Left cardiac atrium (tissue), 4 donors: ENCODE results near the gene PLK2. TPM values are rescaled to one million over a fixed set of nuclear protein-coding genes. Genes with fewer than 3 reads are reported as not detected.

Experiments
- ATAC-seq, 2 donors: fragments of 200-7000 bp; cut with Tn5 transposase; one replicate each; pipeline ENCODE4 v1.9.1; 2020; ENCODE audit warnings: mild to moderate bottlenecking in 2 of 2, moderate library complexity in 2 of 2
- DNase-seq: peaks from one replicate; pipeline ENCODE4 v3.0.0-alpha.2; 2020
- intact Hi-C, 2 donors: fragments of 100-400 bp; cut with DNase I; formaldehyde crosslinking; loops; one replicate each; pipeline versions ENCODE4 v1.14.1 to v1.15.1; 2022 to 2023
- total RNA-seq, 2 donors: library from RNA; stranded (reverse); fragmentation: NEBNext Ultra II Directional; extraction: Animal tissue kit (Norgen Biotek cat#: 25700); gene quantifications; one replicate each; pipeline ENCODE4 v1.2.1, GENCODE V29; 2021
- donor health status: DM: no; HTN: yes; CAD: no.
- donor health status: DM: no; HTN: yes; CAD: no; lungs with severe emphysema.
- donor health status: DM: yes; HTN: yes; CAD: no.
- donor health status: Dilated cardiomyopathy.

PLK2 gene
- total RNA-seq, 2 donors from 2014 or later = 46.3 to 130 TPM

DNA sequence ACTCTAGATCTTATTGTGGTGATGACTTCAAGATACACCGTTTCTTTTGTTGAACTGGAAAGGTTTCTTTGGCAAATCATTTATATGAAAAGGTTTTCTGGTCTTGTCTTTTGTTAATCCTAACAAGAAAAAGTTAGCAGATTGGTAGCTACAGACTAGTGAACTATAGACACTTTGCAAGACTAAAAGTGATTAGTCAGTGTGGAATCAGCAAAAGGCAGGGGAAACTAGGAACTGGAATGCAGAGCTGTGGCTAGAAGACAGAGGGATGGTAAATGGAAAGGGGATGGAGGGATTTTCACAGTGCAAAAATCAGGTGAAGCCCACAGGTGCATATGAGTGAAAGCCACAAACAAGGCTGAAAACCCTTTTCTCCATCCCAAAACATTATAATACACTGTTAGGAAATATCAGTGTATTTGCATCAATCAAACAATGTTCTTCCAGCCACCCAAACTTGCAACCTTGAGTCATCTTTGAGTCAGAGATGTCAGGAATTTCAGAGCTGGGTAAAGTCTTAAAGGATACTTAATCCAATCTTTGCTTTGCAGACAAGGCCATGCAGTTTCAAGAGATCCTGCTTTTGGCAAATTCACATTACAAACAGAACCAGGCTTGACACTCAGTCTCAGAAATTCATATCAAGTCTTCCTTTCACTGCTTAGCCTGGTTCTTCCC lies 52.7 kb downstream of the PLK2 start:
- intact Hi-C loops = loop anchor here in 1 of 2 donors (10.0 kb wide), 1 partner anchor 48 kb away; no protein-coding TSS in a partner anchor
- DNase-seq = no peak

DNA sequence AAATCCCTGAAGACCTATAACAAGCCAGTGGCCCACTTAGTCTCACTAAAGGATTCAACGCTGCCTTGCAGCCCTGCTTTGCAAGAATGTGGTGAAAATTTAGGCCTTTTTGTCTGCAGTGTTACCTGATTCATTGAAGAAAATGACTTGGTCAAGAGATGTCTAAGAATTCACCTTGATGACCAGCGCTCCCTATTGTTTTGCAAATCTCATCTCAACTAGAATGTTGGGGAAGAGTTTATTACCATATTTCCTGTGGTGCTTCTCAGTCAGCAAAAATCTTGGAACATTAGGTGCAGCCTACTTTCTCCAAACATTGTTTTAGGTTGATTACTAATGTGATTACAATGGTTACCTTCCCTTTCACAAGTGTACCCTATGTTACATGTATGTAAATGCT lies 53.5 kb downstream of the PLK2 start:
- DNase-seq = no peak
- ATAC-seq = no peak
- intact Hi-C loops = loop anchor here in 1 of 2 donors (10.0 kb wide), 1 partner anchor 48 kb away; no protein-coding TSS in a partner anchor

More for the DNA sequence above, 52.7 kb downstream of the PLK2 start:
- ATAC-seq = peak in 1 of 2 donors; percentile 25

DNA sequence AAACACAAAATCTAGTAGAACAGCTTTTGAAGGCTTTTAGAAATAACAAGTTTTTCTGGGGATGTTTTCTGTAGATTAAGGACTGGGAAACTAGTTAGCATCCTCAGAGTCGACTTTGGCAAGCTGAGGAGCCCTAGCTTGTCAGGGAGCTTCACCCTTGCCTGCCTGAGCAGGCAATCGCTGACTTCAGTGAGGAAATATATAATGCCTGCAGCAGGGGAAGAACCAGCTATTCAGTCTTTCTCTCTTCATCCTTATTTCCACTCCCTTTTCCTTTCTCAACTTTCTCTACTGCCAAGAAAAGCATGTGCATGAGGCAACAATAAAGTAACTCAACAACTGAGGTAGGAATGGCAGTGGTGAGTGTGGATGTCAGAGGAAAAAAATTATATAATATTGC lies 54.7 kb downstream of the PLK2 start:
- intact Hi-C loops = loop anchor here in 1 of 2 donors (10.0 kb wide), 1 partner anchor 50 kb away; no protein-coding TSS in a partner anchor
- ATAC-seq (no peak), DNase-seq (no peak)

DNA sequence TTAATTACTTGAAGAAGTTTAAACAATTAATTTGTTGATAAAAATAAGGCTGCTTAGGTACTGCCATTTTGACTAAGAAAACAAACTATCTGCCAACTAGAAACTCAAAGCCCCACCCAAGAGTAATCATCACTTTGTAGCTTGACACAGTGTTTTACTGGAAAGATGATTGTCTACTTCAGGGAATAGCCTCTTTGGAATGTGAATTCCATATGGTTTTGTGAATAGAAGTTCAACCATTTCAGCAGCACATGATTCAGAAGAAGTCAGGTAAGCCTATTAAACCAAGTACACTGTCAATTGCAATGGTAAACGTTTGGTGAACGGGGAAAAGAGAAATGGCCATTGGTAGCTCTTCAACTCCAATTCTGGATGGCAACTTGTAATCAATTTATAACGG lies 55.2 kb downstream of the PLK2 start:
- intact Hi-C loops = loop anchor here in 1 of 2 donors (10.0 kb wide), 1 partner anchor 50 kb away; no protein-coding TSS in a partner anchor
- ATAC-seq = no peak
- no peak for DNase-seq

Other genes with a start within 250 kb of the PLK2 start
- under 1 TPM; 0.68 to 0.81 TPM for gene GAPT, start 31.3 kb upstream of the PLK2 start, total RNA-seq
- gene RAB3C, start 123.0 kb upstream of the PLK2 start, total RNA-seq = 1 to 10 TPM; 1.3 to 1.9 TPM